ENCODE data around the gene ADAMTSL3.

ADAMTSL3 gene

GRCh38 chr15:83837945-83838571 lies 184.1 kb downstream of the ADAMTSL3 start:
- peak; percentile 40 for DNase-seq (ENCODE audit: low read depth)

GRCh38 chr15:83838763-83839162 lies 184.8 kb downstream of the ADAMTSL3 start:
- DNase-seq (ENCODE audit: low read depth): no peak

DNA sequence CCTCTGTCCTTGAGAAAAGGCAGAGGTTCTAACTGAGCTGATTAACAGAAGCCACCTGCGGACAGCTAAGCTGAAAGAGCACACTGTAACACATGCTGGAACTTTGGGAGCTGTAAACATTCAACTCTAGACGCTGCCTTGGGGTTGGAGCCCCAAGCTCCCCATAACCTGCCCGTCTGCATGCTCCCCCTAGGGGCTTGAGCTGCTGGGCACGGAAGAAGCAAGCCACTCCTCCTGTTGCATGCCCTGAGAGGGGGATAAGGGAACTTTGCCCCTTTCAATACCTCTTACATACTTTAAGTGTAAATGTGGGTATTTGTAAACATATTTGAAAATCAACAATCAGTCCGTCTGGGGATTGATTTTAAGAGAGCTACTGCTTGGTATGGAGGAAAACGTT lies 188.4 kb downstream of the ADAMTSL3 start:
- no peak for DNase-seq (ENCODE audit: low read depth)

DNA sequence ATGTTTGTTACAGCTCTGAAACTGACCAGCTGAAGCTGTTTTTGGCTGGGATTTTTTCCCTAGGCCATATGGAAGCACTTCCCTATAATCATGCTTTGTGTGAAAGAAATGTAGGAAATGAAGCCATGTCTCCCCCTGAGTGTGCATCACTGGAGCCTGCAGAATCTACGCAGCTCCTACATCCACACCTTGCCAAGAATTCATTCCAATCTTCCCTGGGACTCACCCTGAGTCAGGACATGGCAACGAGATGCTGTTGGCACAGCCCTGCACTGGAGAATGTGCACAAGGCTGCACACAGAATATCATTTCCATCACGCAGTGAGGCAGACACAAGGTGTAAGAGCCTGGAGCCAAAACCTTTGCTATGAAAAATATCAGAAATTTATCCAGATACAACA lies 189.5 kb downstream of the ADAMTSL3 start:
- DNase-seq (ENCODE audit: low read depth): peak; percentile 66

DNA sequence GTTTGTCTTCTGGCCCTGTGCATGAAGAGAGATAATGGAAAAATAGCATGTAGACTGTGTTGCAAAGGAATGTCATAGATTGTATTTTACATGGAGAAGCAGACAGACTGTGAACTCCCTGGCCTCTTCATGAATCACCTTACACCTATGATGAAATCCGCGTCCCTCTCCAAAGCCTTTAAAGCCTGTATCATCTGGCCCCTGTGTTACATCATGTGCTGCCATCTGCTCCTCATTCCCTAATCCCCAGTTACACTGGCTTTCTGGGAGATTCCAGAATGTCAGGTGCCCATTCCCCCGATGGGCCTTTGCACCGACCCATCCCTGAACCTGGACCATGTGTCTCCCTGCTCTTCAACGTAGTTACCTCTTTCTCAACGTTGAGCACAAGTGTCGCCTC lies 190.8 kb downstream of the ADAMTSL3 start:
- peak; percentile 78 for DNase-seq (ENCODE audit: low read depth)

DNA sequence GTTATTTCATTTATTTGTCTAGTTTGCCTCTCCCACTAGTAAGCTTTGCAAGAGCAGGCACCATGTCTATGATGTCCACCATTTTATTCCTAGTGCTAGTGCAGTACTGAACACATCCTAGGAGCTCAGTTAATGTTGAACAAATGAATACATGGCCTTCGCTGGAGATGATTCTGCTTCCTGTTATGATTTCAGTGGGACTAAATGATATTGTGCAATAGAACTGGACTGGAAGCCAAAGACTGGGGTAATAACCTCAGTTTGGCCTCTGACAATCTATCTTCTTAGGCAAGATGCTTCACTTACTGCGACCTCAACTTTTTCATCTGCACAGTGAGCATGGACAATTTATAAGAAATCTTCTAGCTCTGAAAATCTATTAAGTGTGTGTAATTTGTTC lies 191.3 kb downstream of the ADAMTSL3 start:
- DNase-seq (ENCODE audit: low read depth): peak; percentile 97

DNA sequence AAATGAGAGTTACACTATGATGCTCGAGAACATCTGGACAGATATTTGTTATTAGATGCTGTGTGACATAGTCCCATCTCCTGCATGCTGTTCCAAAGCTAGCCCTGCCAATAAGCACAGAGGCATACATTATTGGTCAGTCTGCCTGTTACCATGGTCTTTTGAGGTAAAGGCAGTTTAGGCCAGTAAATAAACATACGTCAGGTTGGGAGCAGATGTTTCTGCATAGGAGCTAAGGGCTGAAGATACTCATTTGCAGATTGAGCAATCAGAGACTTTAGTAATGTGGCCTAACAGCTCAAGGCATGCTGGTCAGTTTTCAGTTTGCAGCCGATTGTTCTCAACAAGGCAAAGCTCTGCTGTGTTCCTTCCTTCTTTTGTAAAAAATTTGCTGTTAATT lies 192.9 kb downstream of the ADAMTSL3 start:
- peak; percentile 98 for DNase-seq (ENCODE audit: low read depth)

GRCh38 chr15:83848315-83849050 lies 194.6 kb downstream of the ADAMTSL3 start:
- DNase-seq (ENCODE audit: low read depth): peak; percentile 96

- no peak for DNase-seq (ENCODE audit: low read depth)
These were observed 196.1 kb downstream of the ADAMTSL3 start for GRCh38 chr15:83850015-83850414.

DNA sequence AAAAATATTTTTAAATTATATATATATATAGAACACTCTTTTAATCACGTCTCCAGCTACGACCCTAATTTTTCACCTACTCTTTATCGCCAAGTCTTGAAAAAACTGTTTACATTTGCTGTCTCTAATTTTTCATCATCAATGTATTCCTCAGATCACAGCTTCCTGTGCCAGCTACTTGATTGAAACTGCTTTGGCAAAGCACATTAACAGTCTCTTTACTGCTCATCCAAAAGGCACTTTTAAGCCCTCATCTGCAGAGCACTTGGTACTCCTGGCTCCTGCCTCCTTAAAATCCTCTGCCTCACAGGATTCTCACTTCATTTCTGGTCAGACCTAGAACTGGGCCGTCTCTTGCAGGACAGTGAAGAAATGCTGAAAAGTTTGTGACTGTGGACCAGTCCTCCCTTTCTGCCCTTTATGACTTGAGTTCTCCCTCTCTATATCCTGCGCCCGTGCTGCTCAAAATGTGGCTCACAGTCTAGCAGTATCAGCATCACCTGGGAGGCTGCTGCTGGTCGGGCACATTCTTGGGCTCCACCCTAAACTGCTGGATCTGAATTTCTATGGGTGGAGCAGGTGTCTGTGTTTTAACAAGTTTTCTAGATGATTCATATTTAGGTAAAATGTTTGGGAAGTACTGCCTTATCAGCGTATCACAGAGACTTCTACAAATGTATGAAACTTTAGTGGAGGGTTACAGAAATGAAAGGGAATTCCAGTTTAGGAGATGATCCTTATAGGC lies 196.8 kb downstream of the ADAMTSL3 start:
- no peak for DNase-seq (ENCODE audit: low read depth)

- DNase-seq (ENCODE audit: low read depth): no peak
These were observed 199.3 kb downstream of the ADAMTSL3 start for GRCh38 chr15:83853232-83853631.

- peak; percentile 69 for DNase-seq (ENCODE audit: low read depth)
These were observed 200.4 kb downstream of the ADAMTSL3 start for GRCh38 chr15:83854321-83854720.

DNA sequence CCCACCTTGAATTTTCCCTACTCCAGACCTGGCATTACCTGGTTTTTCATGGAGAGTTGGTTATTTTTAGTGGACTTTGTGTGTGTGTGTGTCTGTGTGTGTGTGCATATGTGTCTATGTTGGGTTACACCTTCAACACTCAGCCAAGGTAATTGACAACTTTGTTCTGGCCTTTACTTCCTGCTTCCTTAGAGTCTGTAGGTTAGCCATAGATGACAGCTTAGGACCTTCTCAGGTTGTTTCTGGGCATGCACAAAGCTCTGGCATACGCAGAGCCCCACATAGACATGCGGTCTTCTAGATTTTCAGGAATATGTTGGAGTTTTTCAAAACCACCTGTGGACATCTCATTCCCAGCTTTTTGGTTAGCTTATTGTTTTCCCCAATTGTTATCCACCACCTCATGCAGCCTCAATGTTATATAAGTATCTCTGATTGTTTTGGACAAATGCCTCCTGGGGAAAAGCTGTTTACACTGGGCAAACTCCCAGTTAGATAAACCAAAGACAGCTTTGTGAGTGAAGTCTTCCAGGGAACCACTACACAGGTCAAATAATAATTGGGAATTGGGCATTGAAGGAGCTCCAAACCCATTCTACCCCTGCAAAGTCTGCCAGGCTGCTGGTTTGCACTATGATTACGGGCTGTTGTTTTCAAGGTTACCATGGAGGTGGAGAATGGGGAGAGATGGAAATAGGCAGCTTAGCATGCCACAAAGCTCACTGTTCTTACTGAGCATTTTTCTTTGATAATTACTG lies 201.2 kb downstream of the ADAMTSL3 start:
- DNase-seq (ENCODE audit: low read depth): no peak

GRCh38 chr15:83855956-83856355 lies 202.0 kb downstream of the ADAMTSL3 start:
- no peak for DNase-seq (ENCODE audit: low read depth)

DNA sequence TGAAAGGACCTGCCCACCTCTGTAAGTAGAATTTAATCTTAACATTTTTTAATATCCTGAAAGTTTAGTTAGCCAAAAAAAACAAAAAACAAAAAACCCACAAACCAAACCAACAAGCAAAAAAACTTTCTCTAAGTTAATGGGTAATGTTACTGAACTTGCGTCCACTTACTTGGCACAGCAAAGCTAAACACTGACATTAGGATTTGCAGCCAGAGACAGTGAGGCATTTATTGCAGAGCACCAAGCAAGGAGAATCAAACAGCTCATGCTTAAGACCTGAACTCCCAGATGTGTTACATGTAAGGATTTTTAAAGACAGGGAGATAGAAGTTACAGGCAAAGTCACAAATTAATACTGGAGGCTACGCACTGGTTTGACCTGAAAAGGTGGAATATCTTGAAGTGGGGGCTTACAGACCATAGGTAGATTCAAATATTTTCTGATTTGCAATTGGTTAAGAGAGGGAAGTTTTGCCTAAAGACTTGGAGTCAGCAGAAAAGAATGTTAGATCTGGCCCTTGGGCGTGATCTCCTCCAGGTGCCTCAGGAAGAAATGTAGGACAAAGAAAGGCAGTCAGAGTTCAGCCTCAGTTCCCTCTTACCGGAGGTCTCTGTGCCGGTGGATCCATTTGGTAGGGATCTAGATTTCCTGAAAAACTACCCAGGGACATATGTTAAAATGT lies 205.0 kb downstream of the ADAMTSL3 start:
- peak; percentile 74 for DNase-seq (ENCODE audit: low read depth)

GRCh38 chr15:83866692-83867091 lies 212.8 kb downstream of the ADAMTSL3 start:
- no peak for DNase-seq (ENCODE audit: low read depth)

DNA sequence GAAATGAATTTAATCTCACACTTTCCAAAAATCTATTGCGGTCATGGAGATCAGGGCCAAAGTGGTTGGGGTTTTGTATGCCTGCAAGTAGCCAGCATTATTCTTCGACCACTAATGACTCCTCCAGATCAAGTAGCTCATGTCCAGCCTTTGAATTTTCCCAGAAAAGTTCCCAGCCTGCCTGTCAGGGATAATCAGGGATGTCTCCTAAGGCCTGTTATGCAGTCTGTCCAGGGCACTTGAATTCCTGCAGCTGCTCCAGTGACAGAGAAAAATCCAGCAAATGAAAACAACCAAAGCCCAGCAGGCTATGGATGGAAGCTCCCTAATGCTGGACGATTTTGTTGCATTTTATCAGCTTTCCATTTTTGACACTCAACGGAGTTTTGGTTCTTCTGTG lies 215.4 kb downstream of the ADAMTSL3 start:
- DNase-seq (ENCODE audit: low read depth): no peak

DNA sequence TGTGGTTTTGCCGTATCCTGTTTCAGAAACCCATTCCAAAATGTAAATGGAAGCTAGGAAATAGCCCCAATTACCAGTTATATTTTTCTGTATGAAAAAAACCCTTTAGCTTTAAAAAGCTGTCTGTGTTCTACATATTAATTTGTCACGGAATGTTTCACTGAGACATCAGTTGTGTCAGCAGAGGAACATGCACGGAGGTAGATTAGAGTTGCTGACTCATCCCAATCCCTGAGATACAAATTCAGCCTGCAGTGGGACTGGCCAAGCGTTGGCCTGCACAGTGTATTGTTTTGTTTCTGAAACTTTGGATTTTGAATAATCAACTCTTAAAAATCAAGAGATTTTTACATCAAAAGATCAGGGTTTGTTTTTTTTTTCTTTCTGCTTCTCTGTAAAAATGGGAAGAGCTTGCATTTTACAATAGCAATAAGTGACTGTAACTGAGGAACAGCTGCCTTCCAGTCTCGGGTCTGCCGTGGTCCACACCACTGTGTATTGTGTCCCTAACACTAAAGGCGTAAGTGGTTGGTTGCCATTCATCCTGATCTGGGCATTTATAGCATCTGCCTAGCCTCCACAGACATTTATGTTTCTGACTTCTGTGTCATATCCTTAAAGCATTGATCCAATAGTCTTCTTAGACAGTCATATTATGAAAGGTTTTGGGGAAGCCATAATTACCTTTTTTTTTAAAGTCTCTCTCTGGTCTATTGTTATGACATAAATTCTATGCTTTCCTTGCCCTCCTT lies 218.1 kb downstream of the ADAMTSL3 start:
- peak; percentile 87 for DNase-seq (ENCODE audit: low read depth)

DNA sequence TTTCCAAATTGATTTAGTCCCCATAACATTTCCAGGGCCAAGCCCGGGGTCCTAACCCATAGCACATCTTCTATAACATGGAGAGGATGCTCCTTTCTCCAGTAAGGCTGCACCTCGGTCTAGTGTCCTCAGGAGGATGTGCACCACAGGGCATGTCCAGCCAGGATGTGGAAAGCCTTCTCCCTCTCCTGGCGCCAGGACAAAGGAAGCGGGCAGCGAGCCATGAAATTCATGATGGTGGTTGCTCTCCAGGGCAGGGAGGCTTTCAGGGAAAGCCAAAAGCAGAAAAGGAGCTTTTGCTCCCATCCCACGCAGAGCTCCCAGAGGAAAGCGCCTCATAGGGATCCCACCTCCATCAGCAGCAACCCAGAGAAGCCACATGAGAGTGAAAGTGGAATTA lies 220.0 kb downstream of the ADAMTSL3 start:
- no peak for DNase-seq (ENCODE audit: low read depth)

- no peak for DNase-seq (ENCODE audit: low read depth)
These were observed 226.6 kb downstream of the ADAMTSL3 start for GRCh38 chr15:83880529-83880928.

GRCh38 chr15:83881156-83881555 lies 227.2 kb downstream of the ADAMTSL3 start:
- DNase-seq (ENCODE audit: low read depth): no peak

Measured in iris pigment epithelial cell (primary cell).